ENCODE results near the gene PRSS16. TPM values are rescaled to one million over a fixed set of nuclear protein-coding genes. Genes with fewer than 3 reads are reported as not detected.

The PRSS16 gene
- total and polyA plus RNA-seq, 9 donors, result 1.7 to 16.9 (median 3.2) TPM

- H3K27me3 ChIP-seq, result no peaks in the 10 kb centered on the region
- no peak overlapping the region for H3K27ac ChIP-seq
- TF ChIP-seq, protein P1, sequence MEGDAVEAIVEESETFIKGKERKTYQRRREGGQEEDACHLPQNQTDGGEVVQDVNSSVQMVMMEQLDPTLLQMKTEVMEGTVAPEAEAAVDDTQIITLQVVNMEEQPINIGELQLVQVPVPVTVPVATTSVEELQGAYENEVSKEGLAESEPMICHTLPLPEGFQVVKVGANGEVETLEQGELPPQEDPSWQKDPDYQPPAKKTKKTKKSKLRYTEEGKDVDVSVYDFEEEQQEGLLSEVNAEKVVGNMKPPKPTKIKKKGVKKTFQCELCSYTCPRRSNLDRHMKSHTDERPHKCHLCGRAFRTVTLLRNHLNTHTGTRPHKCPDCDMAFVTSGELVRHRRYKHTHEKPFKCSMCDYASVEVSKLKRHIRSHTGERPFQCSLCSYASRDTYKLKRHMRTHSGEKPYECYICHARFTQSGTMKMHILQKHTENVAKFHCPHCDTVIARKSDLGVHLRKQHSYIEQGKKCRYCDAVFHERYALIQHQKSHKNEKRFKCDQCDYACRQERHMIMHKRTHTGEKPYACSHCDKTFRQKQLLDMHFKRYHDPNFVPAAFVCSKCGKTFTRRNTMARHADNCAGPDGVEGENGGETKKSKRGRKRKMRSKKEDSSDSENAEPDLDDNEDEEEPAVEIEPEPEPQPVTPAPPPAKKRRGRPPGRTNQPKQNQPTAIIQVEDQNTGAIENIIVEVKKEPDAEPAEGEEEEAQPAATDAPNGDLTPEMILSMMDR (IDR thresholded peaks at IDR 0.05), result no peak
- TF ChIP-seq POLR2A (IDR thresholded peaks at IDR 0.05) (no peak), EP300 (IDR thresholded peaks at IDR 0.05) (no peak)
- no peaks in the 10 kb centered on the region for H3K4me1 ChIP-seq (ENCODE audit: insufficient read depth)
- H3K4me3 ChIP-seq, result no peak overlapping the region
- no peaks in the 10 kb centered on the region for H3K36me3 ChIP-seq
- intact Hi-C loops (cut with DNase I), result no loop called here
- no peak for DNase-seq
- no peaks in the 10 kb centered on the region for H3K9me3 ChIP-seq
- WGBS, 3 donors, result 27 to 44% (median 32%) methylated on average over 16 of the region's 16 CpGs
These were observed 56.2 kb downstream of the PRSS16 start for GRCh38 chr6:27303613-27304272.

Other genes with a start within 250 kb of the PRSS16 start
- under 1 TPM in 1 of 7 donors, not detected in 6; 0.05 TPM for gene POM121L2, start 64.6 kb downstream of the PRSS16 start, total RNA-seq
- gene POM121L2, start 64.6 kb downstream of the PRSS16 start, polyA plus RNA-seq, result under 1 TPM in 1 of 2 donors, not detected in 1; 0.02 TPM
- 10 to 100 TPM in 1 of 7 donors, 1 to 10 TPM in 6; 2.3 to 10.1 (median 6.0) TPM for gene ZNF391, start 141.1 kb downstream of the PRSS16 start, total RNA-seq
- 1 to 10 TPM; 3.6 to 6.0 TPM for gene ZNF391, start 141.1 kb downstream of the PRSS16 start, polyA plus RNA-seq
- 10 to 100 TPM in 2 of 7 donors, 1 to 10 TPM in 5; 5.2 to 11.5 (median 8.3) TPM for gene ZNF184, start 225.4 kb downstream of the PRSS16 start, total RNA-seq
- 1 to 10 TPM; 4.4 to 5.3 TPM for gene ZNF184, start 225.4 kb downstream of the PRSS16 start, polyA plus RNA-seq

Data from ovary (tissue), 9 donors.